ENCODE data around the gene FAM210B. TPM values are rescaled to one million over a fixed set of nuclear protein-coding genes. Genes with fewer than 3 reads are reported as not detected.
A peak's percentile ranks its signal among the peaks of the same experiment; 100 is the strongest.

Gene FAM210B
- total RNA-seq, 1 donor from 2014 or later = 18.7 TPM

DNA sequence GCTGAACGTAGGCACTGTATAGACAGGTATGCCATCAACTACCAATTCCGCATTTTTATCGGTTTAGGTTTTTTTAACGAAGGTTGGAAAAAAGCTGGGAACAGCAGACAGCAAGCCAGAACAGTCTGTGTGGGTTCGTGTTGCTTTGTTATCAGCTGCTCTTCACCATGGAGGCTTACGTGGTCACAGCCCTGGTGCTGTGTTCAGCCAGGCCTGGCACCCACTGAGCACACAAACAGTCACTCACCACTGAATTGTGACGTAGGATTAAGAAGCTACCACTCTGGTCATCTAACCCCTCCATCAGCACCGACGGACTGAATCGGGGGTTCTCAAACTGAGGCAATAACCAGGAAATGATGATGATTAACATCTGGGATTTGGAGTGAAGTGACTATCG is 13.2 kb downstream of the FAM210B start:
- Histone ChIP-seq H3K27me3 (ENCODE audit: control insufficient read depth, insufficient read depth, low read length) (no peaks in the 10 kb centered on the region), H3K4me3 (ENCODE audit: low read depth, low read length) (no peak overlapping the region), H3K36me3 (ENCODE audit: control insufficient read depth, insufficient read depth, low read length) (peaks cover 1% of the 10 kb centered on the region)
- DNase-seq (ENCODE audit: low read depth) (no peak), FAIRE-seq (no peak)
- TF ChIP-seq, protein P1, sequence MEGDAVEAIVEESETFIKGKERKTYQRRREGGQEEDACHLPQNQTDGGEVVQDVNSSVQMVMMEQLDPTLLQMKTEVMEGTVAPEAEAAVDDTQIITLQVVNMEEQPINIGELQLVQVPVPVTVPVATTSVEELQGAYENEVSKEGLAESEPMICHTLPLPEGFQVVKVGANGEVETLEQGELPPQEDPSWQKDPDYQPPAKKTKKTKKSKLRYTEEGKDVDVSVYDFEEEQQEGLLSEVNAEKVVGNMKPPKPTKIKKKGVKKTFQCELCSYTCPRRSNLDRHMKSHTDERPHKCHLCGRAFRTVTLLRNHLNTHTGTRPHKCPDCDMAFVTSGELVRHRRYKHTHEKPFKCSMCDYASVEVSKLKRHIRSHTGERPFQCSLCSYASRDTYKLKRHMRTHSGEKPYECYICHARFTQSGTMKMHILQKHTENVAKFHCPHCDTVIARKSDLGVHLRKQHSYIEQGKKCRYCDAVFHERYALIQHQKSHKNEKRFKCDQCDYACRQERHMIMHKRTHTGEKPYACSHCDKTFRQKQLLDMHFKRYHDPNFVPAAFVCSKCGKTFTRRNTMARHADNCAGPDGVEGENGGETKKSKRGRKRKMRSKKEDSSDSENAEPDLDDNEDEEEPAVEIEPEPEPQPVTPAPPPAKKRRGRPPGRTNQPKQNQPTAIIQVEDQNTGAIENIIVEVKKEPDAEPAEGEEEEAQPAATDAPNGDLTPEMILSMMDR (IDR thresholded peaks at IDR 0.05; ENCODE audit: insufficient read depth, low read length, severe bottlenecking) = no peak

DNA sequence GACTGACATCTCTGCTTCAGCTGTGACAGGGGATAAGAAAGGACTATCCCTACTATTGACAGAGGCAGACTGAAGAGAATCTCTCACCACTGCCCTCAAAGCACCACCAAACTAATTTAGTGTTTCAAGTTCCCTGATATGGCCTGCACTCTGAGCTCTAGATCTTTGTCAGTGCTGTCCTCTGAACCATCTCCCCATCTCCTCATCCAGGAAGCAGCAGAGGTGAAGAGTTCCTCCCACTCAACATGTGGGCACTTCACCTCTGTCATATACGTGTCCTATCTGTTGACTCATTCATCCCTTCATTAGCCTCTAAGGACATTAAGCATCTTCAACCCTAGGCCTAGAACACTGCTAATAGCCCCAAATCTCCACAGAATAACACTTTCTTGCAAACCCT is 14.1 kb downstream of the FAM210B start:
- TF ChIP-seq, protein P1 (IDR thresholded peaks at IDR 0.05; ENCODE audit: insufficient read depth, low read length, severe bottlenecking) = no peak
- no peak overlapping the region for H3K4me3 ChIP-seq (ENCODE audit: low read depth, low read length)
- peaks cover 2% of the 10 kb centered on the region for H3K36me3 ChIP-seq (ENCODE audit: control insufficient read depth, insufficient read depth, low read length)
- H3K27me3 ChIP-seq (ENCODE audit: control insufficient read depth, insufficient read depth, low read length) = no peaks in the 10 kb centered on the region
- FAIRE-seq = no peak
- DNase-seq (ENCODE audit: low read depth) = no peak

DNA sequence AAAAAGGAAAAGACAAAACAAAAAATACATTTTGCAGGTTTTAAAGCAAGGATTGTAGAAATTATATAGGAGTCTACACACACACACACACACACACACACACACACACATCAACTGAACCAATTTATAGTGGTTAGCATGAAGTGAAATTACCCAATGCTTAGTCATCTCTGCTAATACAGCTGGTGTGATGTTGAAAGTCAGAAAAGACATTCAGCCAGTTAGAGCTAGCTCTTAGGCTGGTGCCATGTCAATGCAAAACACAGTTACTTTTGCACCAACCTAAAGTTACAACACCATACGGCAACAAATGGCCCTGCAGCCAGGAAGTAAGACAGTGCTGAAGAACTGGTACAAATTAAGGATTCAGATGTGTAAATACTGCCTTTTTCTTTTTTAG is 15.2 kb downstream of the FAM210B start:
- H3K36me3 ChIP-seq (ENCODE audit: control insufficient read depth, insufficient read depth, low read length) = peaks cover 3% of the 10 kb centered on the region
- DNase-seq (ENCODE audit: low read depth) = peak; percentile 96
- H3K4me3 ChIP-seq (ENCODE audit: low read depth, low read length) = no peak overlapping the region
- TF ChIP-seq, protein P1 (IDR thresholded peaks at IDR 0.05; ENCODE audit: insufficient read depth, low read length, severe bottlenecking) = no peak
- no peaks in the 10 kb centered on the region for H3K27me3 ChIP-seq (ENCODE audit: control insufficient read depth, insufficient read depth, low read length)
- no peak for FAIRE-seq

DNA sequence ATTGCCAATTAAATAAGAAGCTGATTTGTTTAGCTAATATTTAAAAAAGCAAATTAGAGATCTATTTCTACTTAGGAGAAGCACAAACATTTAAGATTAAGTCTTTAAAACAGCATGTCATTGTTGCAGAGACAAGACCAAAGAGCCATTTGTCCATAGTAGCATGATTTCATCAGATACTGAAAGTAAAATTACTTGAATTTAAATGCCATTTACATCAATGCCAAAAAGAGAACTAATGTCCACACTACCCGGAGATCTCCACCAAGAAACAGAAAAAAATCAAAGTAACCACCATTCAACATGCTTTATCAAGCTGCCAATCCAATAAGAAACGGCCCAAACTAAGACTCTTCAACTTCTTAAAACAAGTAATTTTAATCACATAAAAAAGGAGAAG is 17.6 kb downstream of the FAM210B start:
- Histone ChIP-seq H3K4me3 (ENCODE audit: low read depth, low read length) (no peak overlapping the region), H3K36me3 (ENCODE audit: control insufficient read depth, insufficient read depth, low read length) (peaks cover 5% of the 10 kb centered on the region), H3K27me3 (ENCODE audit: control insufficient read depth, insufficient read depth, low read length) (no peaks in the 10 kb centered on the region)
- DNase-seq (ENCODE audit: low read depth) (no peak), FAIRE-seq (no peak)
- TF ChIP-seq, protein P1 (IDR thresholded peaks at IDR 0.05; ENCODE audit: insufficient read depth, low read length, severe bottlenecking) = no peak

DNA sequence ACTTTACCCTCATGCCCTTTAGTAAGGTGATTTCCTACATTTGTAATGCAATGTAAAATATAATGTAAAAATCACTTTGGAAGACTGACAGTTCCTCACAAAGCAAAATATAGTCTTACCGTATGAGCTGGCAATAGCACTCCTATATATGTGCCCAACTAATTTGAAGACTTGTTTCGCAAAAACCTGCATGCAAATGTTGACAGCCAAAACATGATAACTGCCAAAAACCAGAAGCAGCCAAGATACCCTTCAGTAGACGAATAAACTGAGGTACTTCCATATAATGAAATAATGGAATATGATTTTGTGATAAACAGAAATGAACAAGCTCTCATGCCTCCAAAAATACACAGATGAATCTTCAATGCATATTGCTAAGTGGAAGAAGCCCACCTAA is 19.6 kb downstream of the FAM210B start:
- Histone ChIP-seq H3K36me3 (ENCODE audit: control insufficient read depth, insufficient read depth, low read length) (peaks cover 6% of the 10 kb centered on the region), H3K27me3 (ENCODE audit: control insufficient read depth, insufficient read depth, low read length) (no peaks in the 10 kb centered on the region), H3K4me3 (ENCODE audit: low read depth, low read length) (no peak overlapping the region)
- no peak for FAIRE-seq
- TF ChIP-seq, protein P1 (IDR thresholded peaks at IDR 0.05; ENCODE audit: insufficient read depth, low read length, severe bottlenecking) = no peak
- DNase-seq (ENCODE audit: low read depth) = no peak

DNA sequence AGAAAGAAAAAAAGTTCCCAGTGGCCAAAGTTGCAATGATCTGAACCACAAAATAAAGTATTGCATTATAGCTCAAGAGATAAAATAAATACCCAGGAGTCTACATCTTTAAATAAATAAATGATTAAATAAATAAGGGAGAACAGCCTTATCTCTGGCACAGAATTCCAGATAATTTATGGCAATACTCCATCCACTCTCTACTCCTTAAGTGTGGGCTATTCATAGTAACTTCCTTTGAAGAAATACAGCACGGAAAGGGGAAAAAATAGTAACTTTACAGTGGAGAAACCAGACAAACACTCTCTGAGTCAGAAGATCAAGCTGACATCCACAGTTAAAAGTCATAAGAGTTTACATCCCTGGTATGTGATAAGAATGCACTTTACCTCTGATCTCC is 21.6 kb downstream of the FAM210B start:
- FAIRE-seq (no peak), DNase-seq (ENCODE audit: low read depth) (no peak)
- TF ChIP-seq, protein P1 (IDR thresholded peaks at IDR 0.05; ENCODE audit: insufficient read depth, low read length, severe bottlenecking) = no peak
- Histone ChIP-seq H3K36me3 (ENCODE audit: control insufficient read depth, insufficient read depth, low read length) (peaks cover 6% of the 10 kb centered on the region), H3K4me3 (ENCODE audit: low read depth, low read length) (no peak overlapping the region), H3K27me3 (ENCODE audit: control insufficient read depth, insufficient read depth, low read length) (no peaks in the 10 kb centered on the region)

All from bronchial epithelial cell (primary cell).